Measurements from ENCODE around the gene SLC49A4.

DNA sequence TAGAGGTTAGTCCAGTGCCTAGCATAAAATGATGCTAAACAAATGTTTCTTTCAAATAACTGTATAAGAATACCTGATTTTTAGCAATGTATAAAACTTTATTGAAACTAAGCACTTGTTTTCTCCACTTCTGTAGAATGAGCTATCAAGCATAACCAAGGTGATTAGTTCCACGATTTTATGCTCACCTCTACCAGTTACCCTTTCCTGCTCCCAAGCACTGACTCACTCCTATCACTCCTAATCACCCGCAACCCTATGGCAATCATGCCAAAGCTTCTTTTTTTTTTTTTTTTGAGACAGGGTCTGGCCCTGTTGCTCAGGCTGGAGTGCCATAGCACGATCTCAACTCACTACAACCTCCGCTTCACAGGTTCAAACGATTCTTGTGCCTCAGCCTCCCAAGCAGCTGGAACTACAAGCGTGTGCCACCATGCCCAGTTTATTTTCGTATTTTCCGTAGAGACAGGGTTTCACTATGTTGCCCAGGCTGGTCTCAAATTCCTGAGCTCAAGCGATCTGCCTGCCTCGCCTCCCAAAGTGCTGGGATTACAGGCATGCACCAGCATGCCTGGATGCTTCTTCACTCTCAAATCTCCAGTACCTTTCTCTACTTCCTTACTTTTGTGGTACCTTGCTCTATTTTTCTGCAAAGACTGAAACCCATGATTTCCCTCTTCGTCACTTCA lies 5.1 kb upstream of the SLC49A4 start:
- TF ChIP-seq, protein P1, sequence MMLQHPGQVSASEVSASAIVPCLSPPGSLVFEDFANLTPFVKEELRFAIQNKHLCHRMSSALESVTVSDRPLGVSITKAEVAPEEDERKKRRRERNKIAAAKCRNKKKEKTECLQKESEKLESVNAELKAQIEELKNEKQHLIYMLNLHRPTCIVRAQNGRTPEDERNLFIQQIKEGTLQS (CRISPR knock-in tag; conservative IDR thresholded peaks at IDR 0.05): no peak
- TF ChIP-seq, protein P2, sequence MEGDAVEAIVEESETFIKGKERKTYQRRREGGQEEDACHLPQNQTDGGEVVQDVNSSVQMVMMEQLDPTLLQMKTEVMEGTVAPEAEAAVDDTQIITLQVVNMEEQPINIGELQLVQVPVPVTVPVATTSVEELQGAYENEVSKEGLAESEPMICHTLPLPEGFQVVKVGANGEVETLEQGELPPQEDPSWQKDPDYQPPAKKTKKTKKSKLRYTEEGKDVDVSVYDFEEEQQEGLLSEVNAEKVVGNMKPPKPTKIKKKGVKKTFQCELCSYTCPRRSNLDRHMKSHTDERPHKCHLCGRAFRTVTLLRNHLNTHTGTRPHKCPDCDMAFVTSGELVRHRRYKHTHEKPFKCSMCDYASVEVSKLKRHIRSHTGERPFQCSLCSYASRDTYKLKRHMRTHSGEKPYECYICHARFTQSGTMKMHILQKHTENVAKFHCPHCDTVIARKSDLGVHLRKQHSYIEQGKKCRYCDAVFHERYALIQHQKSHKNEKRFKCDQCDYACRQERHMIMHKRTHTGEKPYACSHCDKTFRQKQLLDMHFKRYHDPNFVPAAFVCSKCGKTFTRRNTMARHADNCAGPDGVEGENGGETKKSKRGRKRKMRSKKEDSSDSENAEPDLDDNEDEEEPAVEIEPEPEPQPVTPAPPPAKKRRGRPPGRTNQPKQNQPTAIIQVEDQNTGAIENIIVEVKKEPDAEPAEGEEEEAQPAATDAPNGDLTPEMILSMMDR (IDR thresholded peaks at IDR 0.05): no peak
- TF ChIP-seq, protein P3, sequence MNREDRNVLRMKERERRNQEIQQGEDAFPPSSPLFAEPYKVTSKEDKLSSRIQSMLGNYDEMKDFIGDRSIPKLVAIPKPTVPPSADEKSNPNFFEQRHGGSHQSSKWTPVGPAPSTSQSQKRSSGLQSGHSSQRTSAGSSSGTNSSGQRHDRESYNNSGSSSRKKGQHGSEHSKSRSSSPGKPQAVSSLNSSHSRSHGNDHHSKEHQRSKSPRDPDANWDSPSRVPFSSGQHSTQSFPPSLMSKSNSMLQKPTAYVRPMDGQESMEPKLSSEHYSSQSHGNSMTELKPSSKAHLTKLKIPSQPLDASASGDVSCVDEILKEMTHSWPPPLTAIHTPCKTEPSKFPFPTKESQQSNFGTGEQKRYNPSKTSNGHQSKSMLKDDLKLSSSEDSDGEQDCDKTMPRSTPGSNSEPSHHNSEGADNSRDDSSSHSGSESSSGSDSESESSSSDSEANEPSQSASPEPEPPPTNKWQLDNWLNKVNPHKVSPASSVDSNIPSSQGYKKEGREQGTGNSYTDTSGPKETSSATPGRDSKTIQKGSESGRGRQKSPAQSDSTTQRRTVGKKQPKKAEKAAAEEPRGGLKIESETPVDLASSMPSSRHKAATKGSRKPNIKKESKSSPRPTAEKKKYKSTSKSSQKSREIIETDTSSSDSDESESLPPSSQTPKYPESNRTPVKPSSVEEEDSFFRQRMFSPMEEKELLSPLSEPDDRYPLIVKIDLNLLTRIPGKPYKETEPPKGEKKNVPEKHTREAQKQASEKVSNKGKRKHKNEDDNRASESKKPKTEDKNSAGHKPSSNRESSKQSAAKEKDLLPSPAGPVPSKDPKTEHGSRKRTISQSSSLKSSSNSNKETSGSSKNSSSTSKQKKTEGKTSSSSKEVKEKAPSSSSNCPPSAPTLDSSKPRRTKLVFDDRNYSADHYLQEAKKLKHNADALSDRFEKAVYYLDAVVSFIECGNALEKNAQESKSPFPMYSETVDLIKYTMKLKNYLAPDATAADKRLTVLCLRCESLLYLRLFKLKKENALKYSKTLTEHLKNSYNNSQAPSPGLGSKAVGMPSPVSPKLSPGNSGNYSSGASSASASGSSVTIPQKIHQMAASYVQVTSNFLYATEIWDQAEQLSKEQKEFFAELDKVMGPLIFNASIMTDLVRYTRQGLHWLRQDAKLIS (CRISPR knock-in tag; IDR thresholded peaks at IDR 0.05; ENCODE audit: borderline replicate concordance): no peak
